ENCODE results near the gene METTL18. TPM values are rescaled to one million over a fixed set of nuclear protein-coding genes. Genes with fewer than 3 reads are reported as not detected.

The METTL18 gene
- polyA plus RNA-seq, 1 of the 3 experiments (the other 2 are of a cell fraction): 1.7 TPM

GRCh38 chr1:169836198-169836597 is 41.5 kb upstream of the METTL18 start:
- H3K4me2 ChIP-seq: no peak overlapping the region
- no peak overlapping the region for H3K27ac ChIP-seq (ENCODE audit: low read depth in 2 of 2, low read length in 1 of 2)
- TF ChIP-seq EZH2phosphoT487 (IDR thresholded peaks at IDR 0.05; ENCODE audit: borderline replicate concordance, low read depth) (no peak), REST (IDR thresholded peaks at IDR 0.05; ENCODE audit: low read depth, low read length) (no peak), SIN3A (IDR thresholded peaks at IDR 0.05; ENCODE audit: borderline replicate concordance, low read depth, low read length) (no peak)
- H4K20me1 ChIP-seq (ENCODE audit: insufficient read depth): no peaks in the 10 kb centered on the region
- ChIA-PET CTCF (interaction anchor here (0.7 to 1.3 kb wide), 3 partner anchors 8 to 35 kb away, joined by 3 to 6 read pairs (median 3); no protein-coding TSS in a partner anchor), POLR2A (no interaction called here)
- H3K4me3 ChIP-seq (ENCODE audit: low read depth in 2 of 2, low read length in 1 of 2): no peak overlapping the region
- 97% methylated on average over 1 of the region's 1 CpG for WGBS (ENCODE audit: low lambda C conversion rate)
- H3K9ac ChIP-seq: no peak overlapping the region
- no peaks in the 10 kb centered on the region for H3F3A ChIP-seq (replicated peaks; ENCODE audit: insufficient read depth)
- H3K9me3 ChIP-seq: no peaks in the 10 kb centered on the region
- H3K79me2 ChIP-seq (ENCODE audit: insufficient read depth): peaks cover 10% of the 10 kb centered on the region; the same call in 1 of the 2 replicates
- no peak overlapping the region for H2AFZ ChIP-seq (ENCODE audit: low read depth)
- H3K4me1 ChIP-seq (ENCODE audit: control insufficient read depth in 1 of 2, insufficient read depth in 2 of 2, low read depth in 1 of 2, low read length in 1 of 2): no peaks in the 10 kb centered on the region
- no peaks in the 10 kb centered on the region for H3K9me2 ChIP-seq
- no peaks in the 10 kb centered on the region for H3K27me3 ChIP-seq (ENCODE audit: insufficient read depth)
- no peak for DNase-seq
- H3K36me3 ChIP-seq (replicated peaks in 1 of 2; ENCODE audit: control insufficient read depth in 1 of 2, insufficient read depth in 2 of 2, low read length in 1 of 2): peaks cover 20 to 44% of the 10 kb centered on the region in 2 experiments

DNA sequence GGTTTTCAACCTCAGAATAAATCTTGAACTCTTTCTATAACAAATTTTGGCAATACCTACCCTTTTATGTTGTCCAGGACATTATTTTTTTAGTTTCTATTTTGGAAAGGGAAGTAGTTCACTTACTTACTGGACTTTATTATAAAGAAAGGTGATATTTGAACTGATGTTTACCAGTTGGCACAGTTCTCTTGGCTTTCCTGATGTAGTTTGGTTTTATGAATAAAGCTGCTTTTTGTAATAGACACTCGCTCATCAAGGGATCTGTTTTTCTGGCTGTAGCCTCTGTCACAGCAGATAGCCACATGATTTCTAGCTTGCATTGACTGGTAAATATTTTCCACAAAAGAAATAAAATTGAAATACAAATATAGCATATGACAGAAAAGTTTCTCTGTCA is 40.9 kb upstream of the METTL18 start:
- Histone ChIP-seq H3K27me3 (ENCODE audit: insufficient read depth) (no peaks in the 10 kb centered on the region), H3K9me3 (no peaks in the 10 kb centered on the region), H3K27ac (ENCODE audit: low read depth in 2 of 2, low read length in 1 of 2) (no peak overlapping the region), H3K79me2 (ENCODE audit: insufficient read depth) (peaks cover 4% of the 10 kb centered on the region; the same call in 1 of the 2 replicates), H3K4me2 (no peak overlapping the region), H3K9ac (no peak overlapping the region), H3K4me3 (ENCODE audit: low read depth in 2 of 2, low read length in 1 of 2) (no peak overlapping the region), H3K4me1 (ENCODE audit: control insufficient read depth in 1 of 2, insufficient read depth in 2 of 2, low read depth in 1 of 2, low read length in 1 of 2) (no peaks in the 10 kb centered on the region), H4K20me1 (ENCODE audit: insufficient read depth) (no peaks in the 10 kb centered on the region), H3K9me2 (no peaks in the 10 kb centered on the region), H2AFZ (ENCODE audit: low read depth) (no peak overlapping the region), H3K36me3 (replicated peaks in 1 of 2; ENCODE audit: control insufficient read depth in 1 of 2, insufficient read depth in 2 of 2, low read length in 1 of 2) (peaks cover 26 to 44% of the 10 kb centered on the region in 2 experiments), H3F3A (replicated peaks; ENCODE audit: insufficient read depth) (no peaks in the 10 kb centered on the region)
- TF ChIP-seq FOXJ3 (CRISPR knock-in tag; IDR thresholded peaks at IDR 0.05) (no peak), FOSL2 (IDR thresholded peaks at IDR 0.05; ENCODE audit: borderline replicate concordance, low read depth) (no peak), TCF12 (IDR thresholded peaks at IDR 0.05) (no peak), TAF1 (IDR thresholded peaks at IDR 0.05; ENCODE audit: borderline replicate concordance, low read depth, low read length) (no peak), TEAD4 (IDR thresholded peaks at IDR 0.05; ENCODE audit: borderline replicate concordance, insufficient read depth) (no peak), USF1 (IDR thresholded peaks at IDR 0.05; ENCODE audit: borderline replicate concordance, low read depth) (no peak), RCOR1 (IDR thresholded peaks at IDR 0.05; ENCODE audit: low read length) (no peak)
- TF ChIP-seq, protein P1, sequence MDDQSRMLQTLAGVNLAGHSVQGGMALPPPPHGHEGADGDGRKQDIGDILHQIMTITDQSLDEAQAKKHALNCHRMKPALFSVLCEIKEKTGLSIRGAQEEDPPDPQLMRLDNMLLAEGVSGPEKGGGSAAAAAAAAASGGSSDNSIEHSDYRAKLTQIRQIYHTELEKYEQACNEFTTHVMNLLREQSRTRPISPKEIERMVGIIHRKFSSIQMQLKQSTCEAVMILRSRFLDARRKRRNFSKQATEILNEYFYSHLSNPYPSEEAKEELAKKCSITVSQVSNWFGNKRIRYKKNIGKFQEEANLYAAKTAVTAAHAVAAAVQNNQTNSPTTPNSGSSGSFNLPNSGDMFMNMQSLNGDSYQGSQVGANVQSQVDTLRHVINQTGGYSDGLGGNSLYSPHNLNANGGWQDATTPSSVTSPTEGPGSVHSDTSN (IDR thresholded peaks at IDR 0.05): no peak
- ChIA-PET CTCF (interaction anchor here (1.1 to 1.3 kb wide), 2 partner anchors 26 to 34 kb away, joined by 3 to 6 read pairs; no protein-coding TSS in a partner anchor), POLR2A (no interaction called here)
- 100% methylated on average over 1 of the region's 1 CpG for WGBS (ENCODE audit: low lambda C conversion rate)
- DNase-seq: no peak

All from SK-N-SH (cell line).